GM21381 (cell line): Measurements from ENCODE around the gene B2M.
"Not testable (repeated sequence)": the region's sequence is repeated elsewhere in the genome, so short reads cannot be mapped to it uniquely, and the experiment has no call there.

ENCODE experiments used
- ATAC-seq: cut with Tn5 transposase; IDR thresholded peaks from one replicate; pipeline ENCODE4 v1.9.1; 2021; ENCODE audit warnings: mild to moderate bottlenecking, moderate library complexity; ENCODE audit not compliant: unreplicated experiment

The B2M gene

DNA sequence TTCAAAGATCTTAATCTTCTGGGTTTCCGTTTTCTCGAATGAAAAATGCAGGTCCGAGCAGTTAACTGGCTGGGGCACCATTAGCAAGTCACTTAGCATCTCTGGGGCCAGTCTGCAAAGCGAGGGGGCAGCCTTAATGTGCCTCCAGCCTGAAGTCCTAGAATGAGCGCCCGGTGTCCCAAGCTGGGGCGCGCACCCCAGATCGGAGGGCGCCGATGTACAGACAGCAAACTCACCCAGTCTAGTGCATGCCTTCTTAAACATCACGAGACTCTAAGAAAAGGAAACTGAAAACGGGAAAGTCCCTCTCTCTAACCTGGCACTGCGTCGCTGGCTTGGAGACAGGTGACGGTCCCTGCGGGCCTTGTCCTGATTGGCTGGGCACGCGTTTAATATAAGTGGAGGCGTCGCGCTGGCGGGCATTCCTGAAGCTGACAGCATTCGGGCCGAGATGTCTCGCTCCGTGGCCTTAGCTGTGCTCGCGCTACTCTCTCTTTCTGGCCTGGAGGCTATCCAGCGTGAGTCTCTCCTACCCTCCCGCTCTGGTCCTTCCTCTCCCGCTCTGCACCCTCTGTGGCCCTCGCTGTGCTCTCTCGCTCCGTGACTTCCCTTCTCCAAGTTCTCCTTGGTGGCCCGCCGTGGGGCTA lies at the start of gene B2M, which contains the start of gene PATL2:
B2M (plus strand) TSS at position 422 of the 647 bp plus-strand sequence; CDS start at position 452, 30 bp downstream.
PATL2 (minus strand) TSS at position 228 of the 647 bp plus-strand sequence. CDS start 34,833 bp downstream, outside the sequence.
- ATAC-seq = peak; percentile 77

DNA sequence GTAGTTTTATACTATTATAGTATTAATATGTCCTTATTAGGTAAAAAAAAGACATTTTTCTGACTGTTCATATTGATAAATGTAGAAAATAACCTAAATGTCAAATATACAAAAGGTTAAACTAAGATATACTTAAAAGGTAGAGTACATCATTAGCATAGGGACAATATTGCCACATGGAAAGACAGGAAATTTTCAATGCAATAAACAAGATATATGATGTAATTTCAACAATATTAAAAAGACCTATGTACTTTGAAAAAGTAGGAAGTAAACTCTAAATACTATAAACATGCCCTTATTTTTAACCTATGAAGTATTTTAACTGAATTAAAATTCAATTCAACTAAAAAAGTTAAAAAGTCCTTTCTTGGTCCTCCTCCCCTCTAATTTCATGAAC lies 49.7 kb upstream of the B2M start:
- no peak for ATAC-seq

DNA sequence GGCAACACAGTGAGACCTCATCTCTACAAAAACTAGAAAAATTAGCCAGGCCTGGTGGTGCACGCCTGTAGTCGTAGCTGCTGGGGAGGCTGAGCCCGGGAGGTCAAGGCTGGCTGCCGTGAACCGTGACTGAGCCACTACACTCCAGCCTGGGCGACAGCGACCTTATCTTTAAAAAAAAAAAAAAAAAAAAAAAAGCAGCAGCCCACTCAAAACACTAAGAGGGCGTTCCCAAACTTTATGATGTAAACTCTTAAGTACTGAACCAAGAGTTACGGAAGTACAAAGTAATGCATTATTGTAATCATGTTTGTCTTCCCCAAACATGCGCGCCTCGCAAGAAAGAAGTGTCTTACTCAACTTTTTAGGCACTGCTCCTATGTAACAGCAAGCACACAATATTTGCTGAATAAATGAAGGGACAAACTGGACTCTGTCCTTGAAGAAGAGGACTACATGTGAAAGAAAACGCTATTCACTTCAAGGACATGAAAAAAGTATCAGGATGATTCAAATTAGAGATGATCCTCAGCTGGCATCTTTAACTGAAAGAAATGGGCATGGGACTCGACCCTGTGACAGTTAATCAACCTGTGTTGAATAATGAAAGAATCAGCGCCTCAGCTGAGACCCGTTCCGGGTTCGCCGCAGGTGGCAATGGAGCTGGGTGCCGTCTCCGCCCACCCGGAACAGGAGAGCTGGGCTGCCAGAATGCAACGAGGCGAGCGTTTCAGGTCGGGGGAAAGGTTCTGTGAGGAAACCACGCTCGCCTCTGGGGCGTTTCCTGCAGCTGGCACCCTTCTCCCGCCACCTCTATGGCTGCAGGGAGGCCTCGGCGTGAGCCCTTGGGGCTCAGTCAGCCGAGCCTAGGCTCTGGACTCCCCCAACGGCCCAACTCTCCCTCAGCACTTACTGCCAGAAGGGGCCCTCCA lies 48.6 kb upstream of the B2M start:
- peak; percentile 50 for ATAC-seq

DNA sequence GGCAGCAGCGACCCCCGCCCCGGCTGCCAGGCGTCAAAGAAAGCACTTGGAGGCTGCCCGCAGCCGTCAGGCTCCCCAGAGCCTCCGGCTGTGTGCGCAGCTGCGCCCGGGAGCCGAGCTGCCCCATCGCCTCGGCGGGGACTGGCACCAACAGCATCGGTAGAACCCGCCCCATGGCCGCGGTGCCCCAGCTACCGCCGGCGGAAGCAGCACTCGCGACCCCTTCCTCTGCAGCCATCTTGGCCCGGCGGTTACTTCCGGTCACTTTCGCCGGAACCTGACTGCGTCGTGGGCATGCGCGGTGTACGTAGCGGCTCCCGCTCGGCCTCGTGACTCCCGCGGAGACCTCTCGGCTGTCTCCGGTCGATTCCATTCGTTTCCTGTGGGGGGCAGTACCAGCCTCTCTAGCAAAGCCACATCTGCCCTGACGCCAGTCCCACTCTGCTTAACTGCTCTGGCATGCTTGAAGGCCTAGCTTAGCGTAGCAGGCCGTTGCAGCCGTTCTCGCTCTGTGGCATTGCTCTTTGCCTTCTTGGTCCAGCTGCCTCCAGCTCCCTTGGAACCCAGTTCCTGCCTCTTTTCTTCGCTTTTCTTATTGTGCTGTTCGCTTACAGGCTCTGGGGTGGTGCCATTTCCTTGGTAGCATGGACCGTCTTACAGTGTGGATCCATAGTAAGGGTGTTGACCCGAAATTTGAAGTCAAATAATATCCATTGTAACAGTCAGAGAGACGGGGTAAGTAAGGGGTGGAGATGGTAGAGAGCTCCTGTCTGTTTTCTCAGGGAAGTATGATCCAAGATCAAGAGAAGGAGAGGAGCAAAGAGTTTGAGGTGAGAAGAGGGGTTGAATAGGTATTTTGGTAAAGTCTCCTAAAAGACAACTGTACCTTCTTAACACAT lies 47.7 kb upstream of the B2M start, which contains the start of gene SPG11:
SPG11 (minus strand) TSS at position 253 of the 899 bp plus-strand sequence; CDS start at position 238, 15 bp downstream.
- ATAC-seq = peak; percentile 75

DNA sequence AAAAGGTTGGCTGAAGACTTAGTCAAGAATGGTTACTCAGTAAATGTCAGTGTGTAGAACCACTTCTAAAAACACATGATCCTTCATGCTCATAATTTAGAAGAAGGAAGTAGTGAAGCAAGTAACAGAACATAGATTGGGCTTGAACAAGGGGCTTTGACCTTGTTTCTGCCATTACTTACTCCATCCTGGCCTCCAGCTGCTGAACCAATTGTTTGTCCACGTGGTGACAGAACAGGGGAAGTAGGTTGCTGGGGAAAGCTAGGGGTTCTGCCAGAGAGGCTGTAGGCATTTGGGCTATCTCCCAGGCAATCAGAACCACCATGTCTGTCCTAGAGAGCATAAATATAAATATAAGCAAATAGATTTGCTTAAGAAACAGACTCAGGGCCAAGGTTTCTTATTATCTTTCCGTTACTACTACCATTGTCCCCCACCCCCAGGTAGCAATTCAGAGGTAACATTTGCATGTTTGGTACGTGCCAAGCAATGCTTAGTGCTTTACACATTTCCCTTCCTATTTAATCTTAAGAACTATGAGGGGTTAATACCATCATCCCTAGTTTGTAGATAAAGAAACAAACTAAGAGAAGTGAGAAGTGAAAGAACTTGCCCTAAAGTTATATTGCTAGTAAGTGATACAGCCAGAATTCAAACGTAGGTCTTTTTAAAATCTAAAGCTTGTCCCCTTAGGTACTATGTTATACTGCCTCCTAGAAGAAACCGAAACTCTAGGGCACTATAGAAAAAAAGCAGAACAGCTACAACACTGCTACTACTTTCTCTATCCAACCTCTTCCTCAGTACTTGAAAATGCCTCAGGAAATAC lies 44.9 kb upstream of the B2M start:
- ATAC-seq = no peak

DNA sequence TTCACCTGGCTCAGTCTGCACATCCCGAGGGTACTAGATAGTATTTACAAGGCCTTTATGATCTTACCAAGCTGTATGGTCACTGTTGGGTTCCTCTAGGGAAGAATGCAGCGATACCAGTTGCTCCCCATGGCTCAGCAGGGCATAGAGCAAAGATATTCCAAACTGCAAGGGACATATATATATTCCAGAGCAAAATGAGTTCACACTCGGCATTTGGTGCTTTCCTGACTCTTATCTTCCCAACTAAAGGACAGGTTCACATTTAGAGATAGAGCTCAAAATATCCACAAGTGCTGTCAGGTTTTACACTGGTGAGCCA lies 44.3 kb upstream of the B2M start:
- no peak for ATAC-seq

DNA sequence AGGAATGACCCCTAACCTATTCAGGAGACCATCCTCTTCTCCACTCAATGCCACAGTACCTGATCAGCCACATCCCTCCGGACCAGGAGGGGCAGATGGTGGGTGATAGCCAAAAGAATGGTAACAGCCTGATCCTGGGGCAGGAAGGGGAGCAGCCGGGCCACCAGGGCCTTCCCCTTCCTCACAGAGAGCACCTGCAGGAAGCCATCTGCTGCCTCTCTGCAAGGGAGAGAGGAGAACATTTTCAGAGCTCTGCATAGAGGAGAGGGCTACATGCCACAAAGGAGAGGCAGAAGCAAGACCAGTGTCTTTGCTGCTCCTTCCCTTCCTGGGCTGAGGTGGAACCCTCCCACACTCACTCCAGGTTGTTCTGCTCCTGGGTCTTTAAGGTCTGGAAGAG lies 42.4 kb upstream of the B2M start:
- no peak for ATAC-seq

DNA sequence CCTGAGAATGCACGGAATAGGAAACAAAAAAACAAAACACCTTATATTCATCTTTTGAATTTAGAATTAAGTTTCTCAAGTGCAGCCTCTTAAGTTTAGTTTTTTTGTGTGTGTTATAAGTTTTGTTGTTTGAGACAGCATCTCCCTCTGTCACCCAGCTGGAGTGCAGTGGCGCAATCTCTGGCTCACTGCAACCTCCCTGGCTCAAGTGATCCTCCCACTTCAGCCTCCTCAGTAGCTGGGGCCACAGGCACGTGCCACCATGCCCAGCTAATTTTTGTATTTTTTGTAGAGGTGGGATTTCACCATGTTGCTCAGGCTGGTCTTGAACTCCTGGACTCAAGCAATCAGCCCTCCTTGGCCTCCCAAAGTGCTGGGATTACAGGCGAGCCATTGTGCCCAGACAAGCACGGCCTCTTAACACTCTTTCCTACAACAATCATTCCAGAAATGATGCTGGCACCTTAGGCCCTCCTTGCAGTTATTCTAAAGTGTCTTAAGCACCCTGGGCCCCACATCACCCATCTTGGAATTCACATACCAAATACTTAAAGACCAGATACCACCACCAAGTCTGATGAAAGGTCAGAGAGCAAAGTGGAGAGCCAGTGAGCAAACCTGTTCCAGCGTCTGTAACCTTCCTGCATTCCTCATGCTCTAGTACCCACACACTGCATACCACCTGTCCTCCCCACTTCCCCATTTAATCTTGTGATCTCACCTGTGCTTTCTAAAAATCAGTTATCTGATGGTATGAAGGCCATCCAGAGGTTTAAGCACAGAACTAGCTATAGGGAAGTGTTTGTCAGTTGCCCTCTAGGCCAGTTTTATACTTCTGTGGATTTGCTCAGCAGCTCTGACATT lies 41.0 kb upstream of the B2M start:
- ATAC-seq = no peak

DNA sequence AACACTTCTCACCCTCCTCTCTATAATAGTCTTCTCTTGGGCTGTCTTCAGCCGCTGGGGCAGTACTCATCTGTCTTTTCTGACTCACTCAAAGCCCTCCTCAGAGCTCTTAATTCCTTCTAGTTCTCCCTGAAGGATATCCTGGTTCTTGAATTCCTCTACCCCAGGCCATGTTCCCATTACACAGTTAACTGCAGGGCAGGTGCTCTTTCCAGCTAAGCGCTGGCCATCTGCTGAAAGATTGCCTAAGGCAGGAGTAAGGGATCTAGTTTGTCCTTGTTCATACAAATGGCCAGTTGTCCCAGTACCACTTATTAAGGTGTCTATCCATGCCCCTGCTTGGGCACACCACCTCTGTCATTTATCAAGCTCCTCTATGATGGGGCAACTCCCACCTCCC lies 37.7 kb upstream of the B2M start:
- no peak for ATAC-seq

DNA sequence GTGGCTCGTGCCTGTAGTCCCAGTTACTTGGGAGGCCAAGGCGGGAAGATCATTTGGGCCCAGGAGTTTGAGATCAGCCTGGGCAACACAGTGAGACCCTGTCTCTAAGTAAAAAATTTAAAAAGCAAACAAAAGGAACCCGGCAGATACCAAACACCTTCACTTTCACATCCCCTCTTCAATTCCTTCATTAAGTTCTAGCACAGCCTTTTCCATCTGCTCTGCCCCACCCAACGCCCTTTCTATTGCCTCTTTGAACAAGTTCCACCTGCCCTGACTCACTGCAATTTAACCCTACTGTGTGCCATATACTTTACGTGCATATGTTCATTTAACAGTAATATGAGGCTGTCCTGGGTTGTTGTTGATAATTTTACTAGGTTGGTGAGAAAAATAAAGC lies 35.4 kb upstream of the B2M start:
- no peak for ATAC-seq

DNA sequence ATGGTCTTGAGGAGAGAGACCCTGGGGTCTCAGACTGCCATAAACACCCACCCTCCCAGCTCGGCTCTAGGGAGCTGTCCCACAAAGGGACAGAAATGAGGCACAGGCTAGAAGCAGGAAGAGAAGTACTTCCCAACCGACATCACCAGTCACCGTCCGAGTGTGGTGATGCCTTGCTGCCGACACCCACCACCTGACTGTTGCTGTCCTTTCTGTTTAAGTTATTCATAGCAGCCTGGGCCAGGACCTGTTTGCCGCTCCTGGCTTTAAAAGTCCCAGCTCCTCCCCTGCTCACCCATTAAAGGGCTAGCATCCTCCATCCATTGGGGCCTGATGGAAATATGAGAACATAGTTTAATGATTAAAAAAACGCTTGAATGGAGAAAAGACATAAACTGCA lies 34.6 kb upstream of the B2M start:
- peak; percentile 40 for ATAC-seq

DNA sequence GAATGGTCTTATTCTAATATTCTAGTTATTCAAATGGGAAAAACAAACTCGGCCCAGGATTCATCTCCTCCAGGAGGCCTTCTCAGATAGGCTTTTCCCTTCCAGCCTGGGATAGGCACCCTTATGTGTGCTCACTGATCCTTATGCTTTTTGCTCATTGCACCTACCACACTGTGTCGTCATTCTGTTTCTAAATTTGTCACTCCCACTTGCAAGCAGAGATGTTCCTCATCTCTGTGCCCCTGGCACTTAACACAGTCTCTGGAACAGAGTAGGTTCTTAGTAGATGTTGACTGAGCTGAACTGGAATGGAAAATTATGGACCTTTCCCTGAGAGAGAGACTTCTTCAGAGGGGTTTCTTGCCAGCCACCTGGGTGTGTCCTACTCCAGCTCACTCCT lies 29.1 kb upstream of the B2M start:
- no peak for ATAC-seq

DNA sequence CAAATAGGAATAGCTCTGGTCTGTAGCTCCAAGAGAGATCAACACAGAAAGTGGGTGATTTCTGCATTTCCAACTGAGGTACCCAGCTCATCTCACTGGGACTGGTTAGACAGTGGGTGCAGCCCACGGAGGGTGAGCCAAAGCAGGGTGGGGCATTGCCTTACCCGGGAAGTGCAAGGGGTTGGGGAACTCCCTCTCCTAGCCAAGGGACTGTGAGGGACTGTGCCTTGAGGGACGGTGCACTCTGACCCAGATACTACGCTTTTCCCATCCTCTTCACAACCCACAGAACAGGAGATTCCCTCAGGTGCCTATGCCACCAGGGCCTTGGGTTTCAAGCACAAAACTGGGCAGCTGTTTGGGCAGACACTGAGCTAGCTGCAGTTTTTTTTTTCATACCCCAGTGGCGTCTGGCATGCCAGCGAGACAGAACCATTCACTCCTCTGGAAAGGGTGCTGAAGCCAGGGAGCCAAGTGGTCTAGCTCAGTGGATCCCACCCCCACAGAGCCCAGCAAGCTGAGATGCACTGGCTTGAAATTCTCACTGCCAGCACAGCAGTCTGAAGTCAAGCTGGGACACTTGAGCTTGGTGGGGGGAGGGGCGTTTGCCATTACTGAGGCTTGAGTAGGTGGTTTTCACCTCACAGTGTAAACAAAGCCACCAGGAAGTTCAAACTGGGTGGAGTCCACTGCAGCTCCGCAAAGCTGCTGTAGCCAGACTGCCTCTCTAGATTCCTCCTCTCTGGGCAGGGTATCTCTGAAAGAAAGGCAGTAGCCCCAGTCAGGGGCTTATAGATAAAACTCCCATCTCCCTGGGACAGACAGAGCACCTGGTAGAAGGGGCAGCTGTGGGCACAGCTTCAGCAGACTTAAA lies 28.3 kb upstream of the B2M start:
- ATAC-seq = not testable (repeated sequence)

DNA sequence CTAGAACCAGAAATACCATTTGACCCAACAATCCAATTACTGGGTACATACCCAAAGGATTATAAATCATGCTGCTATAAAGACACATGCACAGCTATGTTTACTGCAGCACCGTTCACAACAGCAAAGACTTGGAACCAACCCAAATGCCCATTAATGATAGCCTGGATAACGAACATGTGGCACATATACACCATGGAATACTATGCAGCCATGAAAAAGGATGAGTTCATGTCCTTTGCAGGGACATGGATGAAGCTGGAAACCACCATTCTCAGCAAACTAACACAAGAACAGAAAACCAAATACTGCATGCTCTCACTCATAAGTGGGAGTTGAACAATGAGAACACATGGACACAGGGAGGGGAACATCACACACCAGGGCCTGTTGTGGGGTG lies 22.0 kb upstream of the B2M start:
- ATAC-seq = not testable (repeated sequence)

DNA sequence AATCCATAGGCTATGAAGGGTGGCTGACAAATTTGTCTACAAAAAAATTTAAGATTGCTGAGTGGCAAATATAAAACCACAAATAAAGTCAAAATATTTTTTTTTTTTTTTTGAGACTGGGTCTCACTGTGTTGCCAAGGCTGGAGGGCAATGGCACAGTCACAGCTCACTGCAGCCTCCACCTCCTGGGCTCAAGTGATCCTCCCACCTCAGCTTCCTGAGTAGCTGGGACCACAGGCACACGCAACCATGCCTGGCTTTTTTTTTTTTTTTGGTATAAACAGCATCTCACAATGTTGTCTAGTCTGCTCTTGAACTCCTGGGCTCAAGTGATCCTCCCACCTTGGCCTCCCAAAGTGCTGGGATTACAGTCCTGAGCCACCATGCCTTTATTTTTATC lies 21.1 kb upstream of the B2M start:
- ATAC-seq = not testable (repeated sequence)

DNA sequence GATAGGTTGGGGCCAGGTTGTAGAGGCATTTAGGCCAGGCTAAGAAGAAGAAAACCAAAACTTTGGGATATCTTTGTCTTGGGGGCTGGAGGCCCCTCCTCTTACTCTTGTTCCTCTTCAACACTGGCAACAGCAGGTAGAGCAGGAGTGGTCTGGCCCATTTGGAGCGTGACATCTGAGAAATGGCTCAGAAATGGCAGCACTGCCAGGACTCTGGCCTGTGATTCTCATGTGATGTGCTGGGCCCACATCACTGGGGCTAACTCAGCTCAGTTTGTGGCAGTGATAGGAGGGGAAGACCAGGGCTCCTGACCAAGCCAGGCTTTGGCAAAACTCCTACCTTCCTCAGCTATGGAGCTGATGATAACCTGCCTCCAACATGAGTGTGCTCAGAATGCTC lies 18.7 kb upstream of the B2M start:
- no peak for ATAC-seq

DNA sequence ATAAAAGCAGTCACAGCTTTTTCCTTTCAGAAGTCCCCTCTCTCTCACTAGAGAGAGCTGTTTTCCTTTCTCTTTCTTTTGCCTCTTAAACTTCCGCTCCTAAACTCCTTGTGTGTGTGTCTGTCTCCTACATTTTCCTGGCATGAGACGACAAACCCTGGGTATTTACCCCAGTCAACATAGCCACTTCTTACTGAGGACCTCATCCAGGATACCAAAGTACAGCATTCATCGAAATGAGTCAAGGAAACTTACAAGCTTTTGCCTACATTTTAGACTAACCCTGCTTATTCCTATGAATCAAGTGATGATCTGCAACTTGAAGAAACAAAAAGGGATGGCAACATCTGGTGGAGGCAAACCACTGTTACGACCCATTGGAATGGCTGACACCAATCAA lies 16.9 kb upstream of the B2M start:
- ATAC-seq = no peak

DNA sequence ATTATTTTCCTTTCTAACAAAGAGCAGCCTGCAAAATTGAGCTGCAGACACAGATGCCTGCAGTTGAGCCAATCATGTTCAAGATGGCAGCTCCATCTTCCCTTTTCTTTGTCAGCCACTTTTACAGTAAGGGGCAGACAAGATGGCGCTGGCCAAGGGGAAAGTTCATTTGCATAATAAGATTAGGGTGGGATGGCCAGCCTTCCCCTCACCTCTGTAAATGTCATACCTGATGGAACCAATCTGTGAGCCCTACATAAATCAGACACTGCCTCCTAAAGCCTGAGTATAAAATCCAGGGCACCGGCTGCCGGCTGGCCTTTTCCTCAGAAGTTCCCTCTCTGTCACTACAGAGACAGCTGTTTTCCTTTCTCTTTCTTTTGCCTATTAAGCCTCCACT lies 16.0 kb upstream of the B2M start:
- ATAC-seq = no peak
